A673 (cell line): ENCODE measurements around the gene WHRN. TPM values are rescaled to one million over a fixed set of nuclear protein-coding genes. Genes with fewer than 3 reads are reported as not detected.

ENCODE experiments used
- BruUV-seq: library from RNA; stranded (reverse); fragments of 400-500 nt; replicated peaks from 2 replicates; lab custom pipeline; 2021; lab: Mats Ljungman, UMichigan
- CTCF ChIA-PET: fragments of 300-600 bp; sonication (Branson Sonifier 250); formaldehyde crosslinking; loops from one replicate; lab custom pipeline; 2022; ENCODE audit warnings: antibody characterized with exemption; lab: Charles Lee
- POLR2A ChIA-PET: fragments of 300-600 bp; sonication (Branson Sonifier 250); formaldehyde crosslinking; loops from one replicate; lab custom pipeline; 2022; ENCODE audit warnings: antibody characterized with exemption; ENCODE audit not compliant: low non-redundant PET; lab: Charles Lee
- DNase-seq: peaks from one replicate; pipeline ENCODE4 v3.0.0-alpha.2; 2015; ENCODE audit warnings: low spot score
- H3K27ac ChIP-seq: fragments of 200-600 bp; sonication (generic); 2 replicates; pipeline ENCODE4 v1.5.1; 2016; ENCODE audit warnings: mixed run types, low read depth, mild to moderate bottlenecking, mixed read lengths, antibody characterized with exemption, low read length; ENCODE audit not compliant: poor library complexity, severe bottlenecking
- H3K27me3 ChIP-seq: fragments of 200-600 bp; sonication (generic); replicated peaks from 2 replicates; pipeline ENCODE4 v1.6.1; 2017; ENCODE audit warnings: mixed run types, low read depth, mild to moderate bottlenecking, mixed read lengths, antibody characterized with exemption, low read length; ENCODE audit not compliant: insufficient read depth, poor library complexity
- H3K36me3 ChIP-seq: fragments of 200-600 bp; sonication (generic); 2 replicates; pipeline ENCODE4 v1.6.1; 2016; ENCODE audit warnings: mixed run types, mild to moderate bottlenecking, mixed read lengths, antibody characterized with exemption, low read length; ENCODE audit not compliant: insufficient read depth, poor library complexity, severe bottlenecking
- H3K4me1 ChIP-seq: fragments of 200-600 bp; sonication (generic); 2 replicates; pipeline ENCODE4 v1.6.1; 2017; ENCODE audit warnings: mixed run types, mild to moderate bottlenecking, mixed read lengths, antibody characterized with exemption, low read length; ENCODE audit not compliant: insufficient read depth, poor library complexity, severe bottlenecking
- H3K4me3 ChIP-seq: fragments of 200-600 bp; sonication (generic); 2 replicates; pipeline ENCODE4 v1.5.1; 2016; ENCODE audit warnings: low read depth, mixed run types, mild to moderate bottlenecking, mixed read lengths, low read length; ENCODE audit not compliant: poor library complexity, severe bottlenecking
- H3K9me3 ChIP-seq: fragments of 200-600 bp; sonication (generic); 2 replicates; pipeline ENCODE4 v1.6.1; 2016; ENCODE audit warnings: mixed run types, low read depth, mild to moderate bottlenecking, mixed read lengths, antibody characterized with exemption, low read length; ENCODE audit not compliant: poor library complexity, severe bottlenecking
- CTCF ChIP-seq: fragments of 300-800, 200-600 bp; sonication (generic); conservative IDR thresholded peaks from 2 replicates; pipeline ENCODE4 v1.5.1; 2017; ENCODE audit warnings: low read depth, mild to moderate bottlenecking, antibody characterized with exemption, low read length, moderate library complexity, mixed read lengths
- EZH2 ChIP-seq: fragments of 200-600 bp; sonication (generic); IDR thresholded peaks from 2 replicates; pipeline ENCODE4 v1.6.1; 2017; ENCODE audit warnings: borderline replicate concordance, low read depth, mild to moderate bottlenecking, mixed read lengths, antibody characterized with exemption, low read length; ENCODE audit not compliant: poor library complexity, severe bottlenecking
- intact Hi-C: fragments of 100-400 bp; cut with micrococcal nuclease; formaldehyde crosslinking; loops from one replicate; pipeline ENCODE4 v1.10.0; 2022; ENCODE audit not compliant: unreplicated experiment
- total RNA-seq: library from RNA; stranded (reverse); gene quantifications from 2 replicates; pipeline ENCODE4 v1.2.3, GENCODE V29; 2021

WHRN gene
- total RNA-seq, 1 experiment from 2014 or later, result 9.1 TPM

GRCh38 chr9:114515528-114515927 is 10.3 kb upstream of the WHRN start:
- no peak overlapping the region for H3K27ac ChIP-seq
- CTCF ChIA-PET, result no interaction called here
- no peaks in the 10 kb centered on the region for H3K9me3 ChIP-seq
- peaks cover 3% of the 10 kb centered on the region for H3K27me3 ChIP-seq
- H3K36me3 ChIP-seq, result no peaks in the 10 kb centered on the region
- DNase-seq, result no peak
- TF ChIP-seq CTCF (no peak), EZH2 (no peak)
- H3K4me3 ChIP-seq, result no peak overlapping the region
- no peaks in the 10 kb centered on the region for H3K4me1 ChIP-seq
- no TSS peak for BruUV-seq
- intact Hi-C loops, result no loop called here
- POLR2A ChIA-PET, result no interaction called here

GRCh38 chr9:114513959-114514267 is 8.6 kb upstream of the WHRN start:
- Histone ChIP-seq H3K4me3 (no peak overlapping the region), H3K9me3 (no peaks in the 10 kb centered on the region), H3K4me1 (no peaks in the 10 kb centered on the region), H3K27me3 (peaks cover 11% of the 10 kb centered on the region), H3K36me3 (no peaks in the 10 kb centered on the region), H3K27ac (no peak overlapping the region)
- BruUV-seq, result no TSS peak
- intact Hi-C loops, result no loop called here
- DNase-seq, result no peak
- POLR2A ChIA-PET, result no interaction called here
- TF ChIP-seq CTCF (no peak), EZH2 (no peak)
- CTCF ChIA-PET, result no interaction called here

- Histone ChIP-seq H3K4me1 (no peaks in the 10 kb centered on the region), H3K4me3 (no peak overlapping the region), H3K27me3 (peaks cover 17% of the 10 kb centered on the region), H3K27ac (no peak overlapping the region), H3K36me3 (no peaks in the 10 kb centered on the region), H3K9me3 (no peaks in the 10 kb centered on the region)
- TF ChIP-seq CTCF (no peak), EZH2 (no peak)
- POLR2A ChIA-PET, result no interaction called here
- intact Hi-C loops, result no loop called here
- CTCF ChIA-PET, result no interaction called here
- BruUV-seq, result no TSS peak
- no peak for DNase-seq
Observed at GRCh38 chr9:114513055-114513958, 8.0 kb upstream of the WHRN start.
